Endothelial cell of umbilical vein (primary cell): ENCODE measurements around the gene NUDT14. TPM values are rescaled to one million over a fixed set of nuclear protein-coding genes. Genes with fewer than 3 reads are reported as not detected.

Experiments
- BruUV-seq: library from RNA; stranded (reverse); fragments of 400-500 nt; replicated peaks from 2 replicates; lab custom pipeline; 2021; lab: Mats Ljungman, UMichigan
- CTCF ChIA-PET: fragments of 300-600, 350-600 bp; sonication (Branson Sonifier 250); formaldehyde crosslinking; loops from one replicate; lab custom pipeline; 2021; ENCODE audit warnings: antibody characterized with exemption, inconsistent platforms; lab: Charles Lee
- POLR2A ChIA-PET: fragments of 300-600, 350-600 bp; sonication (Branson Sonifier 250); formaldehyde crosslinking; loops from one replicate; lab custom pipeline; 2021; ENCODE audit warnings: antibody characterized with exemption, inconsistent platforms; lab: Charles Lee
- DNase-seq: peaks from one replicate; pipeline ENCODE4 v3.0.0-alpha.2; 2011; ENCODE audit warnings: low read depth, low spot score
- FAIRE-seq: peaks from 2 replicates; lab custom pipeline; 2011; peaks lifted over from hg19 to GRCh38; lab: Jason Lieb, UNC
- H2AFZ ChIP-seq: 2 replicates; pipeline ENCODE4 v1.6.0; 2012; ENCODE audit warnings: low read depth, low read length, control low read depth, inconsistent platforms
- H3K27ac ChIP-seq: 2 replicates; pipeline ENCODE4 v1.5.1; 2011; ENCODE audit warnings: low read depth, mild to moderate bottlenecking, control low read depth, low read length, moderate library complexity; ENCODE audit not compliant: insufficient read depth
- H3K27me3 ChIP-seq, 2 experiments: 2 replicates each; pipeline versions ENCODE4 v1.6.0 to v1.6.1; 2011; ENCODE audit warnings: low read length in 2 of 2, mixed read lengths in 1 of 2; ENCODE audit not compliant: control insufficient read depth in 2 of 2, insufficient read depth in 2 of 2
- H3K36me3 ChIP-seq, 2 experiments: 2 replicates in 1 of 2; 3 replicates in 1 of 2; pipeline ENCODE4 v1.5.1; 2011; ENCODE audit warnings: low read length in 2 of 2, mild to moderate bottlenecking in 1 of 2, moderate library complexity in 1 of 2; ENCODE audit not compliant: control insufficient read depth in 2 of 2, insufficient read depth in 2 of 2; ENCODE audit errors: extremely low read depth in 1 of 2
- H3K4me1 ChIP-seq: 3 replicates; pipeline ENCODE4 v1.5.1; 2011; ENCODE audit warnings: mild to moderate bottlenecking, low read length; ENCODE audit not compliant: control insufficient read depth, insufficient read depth; ENCODE audit errors: extremely low read depth
- H3K4me2 ChIP-seq: 2 replicates; pipeline ENCODE4 v1.6.1; 2011; ENCODE audit warnings: low read length, control low read depth, mixed read lengths; ENCODE audit not compliant: insufficient read depth
- H3K4me3 ChIP-seq, 3 experiments: fragments of 200-600 bp in 1 of 3; sonication (generic), shearing (Covaris generic) in 1 of 3; replicated peaks in 1 of 3; 2 replicates each; pipeline ENCODE4 v1.5.1; 2011 to 2016; ENCODE audit warnings: control low read depth in 3 of 3, low read length in 3 of 3, mild to moderate bottlenecking in 2 of 3, inconsistent platforms in 1 of 3, low read depth in 1 of 3, moderate library complexity in 1 of 3; ENCODE audit not compliant: insufficient read depth in 1 of 3
- H3K79me2 ChIP-seq: 2 replicates; pipeline ENCODE4 v1.6.0; 2012; ENCODE audit warnings: low read length, inconsistent platforms; ENCODE audit not compliant: control insufficient read depth, insufficient read depth
- H3K9ac ChIP-seq: replicated peaks from 2 replicates; pipeline ENCODE3; 2011; ENCODE audit warnings: low read length, control low read depth; ENCODE audit not compliant: insufficient read depth; ENCODE audit errors: extremely low read depth
- H3K9me1 ChIP-seq: replicated peaks from 3 replicates; pipeline ENCODE4 v1.6.0; 2011; ENCODE audit warnings: mild to moderate bottlenecking, low read length; ENCODE audit not compliant: control insufficient read depth, insufficient read depth; ENCODE audit errors: extremely low read depth
- H3K9me3 ChIP-seq: replicated peaks from 2 replicates; pipeline ENCODE4 v1.5.1; 2012; ENCODE audit warnings: low read length, inconsistent platforms; ENCODE audit not compliant: control insufficient read depth, insufficient read depth
- H4K20me1 ChIP-seq: replicated peaks from 2 replicates; pipeline ENCODE3; 2011; ENCODE audit warnings: mild to moderate bottlenecking, low read length; ENCODE audit not compliant: control insufficient read depth, insufficient read depth; ENCODE audit errors: extremely low read depth
- EZH2 ChIP-seq: IDR thresholded peaks from 2 replicates; pipeline ENCODE4 v1.6.1; 2012; ENCODE audit warnings: borderline replicate concordance, low read depth, mild to moderate bottlenecking, moderate library complexity, low read length, inconsistent platforms; ENCODE audit not compliant: severe bottlenecking
- FOS ChIP-seq: IDR thresholded peaks from 2 replicates; pipeline ENCODE4 v1.6.1; 2011; ENCODE audit warnings: mild to moderate bottlenecking, low read length, moderate library complexity, borderline replicate concordance; ENCODE audit not compliant: insufficient read depth
- GATA2 ChIP-seq: IDR thresholded peaks from 2 replicates; pipeline ENCODE4 v1.7.0; 2011; ENCODE audit warnings: low read depth, mild to moderate bottlenecking, moderate library complexity, mixed read lengths, low read length; ENCODE audit not compliant: insufficient read length, insufficient read depth
- JUN ChIP-seq: IDR thresholded peaks from 2 replicates; pipeline ENCODE4 v1.6.1; 2011; ENCODE audit warnings: borderline replicate concordance, low read depth; ENCODE audit not compliant: insufficient read length, insufficient read depth
- MYC ChIP-seq: IDR thresholded peaks from one replicate; pipeline ENCODE4 v1.6.1; 2011; ENCODE audit warnings: mild to moderate bottlenecking, low read depth, low read length
- POLR2A ChIP-seq: IDR thresholded peaks from 2 replicates; pipeline ENCODE4 v1.6.1; 2012; ENCODE audit warnings: low read depth, mild to moderate bottlenecking, control low read depth, low read length
- POLR2AphosphoS5 ChIP-seq: IDR thresholded peaks from 2 replicates; pipeline ENCODE4 v1.6.1; 2012; ENCODE audit warnings: low read depth, mild to moderate bottlenecking, control low read depth, low read length, moderate library complexity; ENCODE audit not compliant: insufficient read depth
- dilution Hi-C: fragments of 300-500 bp; cut with MboI; formaldehyde crosslinking; loops from one replicate; pipeline ENCODE4 v1.15.0; 2019; ENCODE audit warnings: low sequenced_read_pairs; ENCODE audit not compliant: extremely low pct_ligation_motif_present
- intact Hi-C: fragments of 100-400 bp; cut with micrococcal nuclease; formaldehyde crosslinking; loops from one replicate; pipeline ENCODE4 v1.10.0; 2022
- polyA plus RNA-seq, 4 experiments: library from polyadenylated mRNA; depleted of rRNA in 3 of 4; stranded (reverse) in 3 of 4; unstranded in 1 of 4; fragments of >200 nt; gene quantifications; 2 replicates each; pipeline versions ENCODE4 v1.2.1 to v1.2.3, GENCODE V29; 2011 to 2012; ENCODE audit warnings: missing spikeins in 1 of 4
- total RNA-seq: library from RNA; stranded (reverse); gene quantifications from 2 replicates; pipeline ENCODE4 v1.2.3, GENCODE V29; 2021
- TF ChIP-seq, protein P1 (sequence below): IDR thresholded peaks from 2 replicates; pipeline ENCODE4 v1.6.1; 2011; ENCODE audit not compliant: insufficient read depth, insufficient read length
- TF ChIP-seq, protein P2 (sequence below), 2 donors: IDR thresholded peaks; 1 replicate in 1 of 2; 2 replicates in 1 of 2; pipeline ENCODE4 v1.5.1; 2011; ENCODE audit warnings: low read length in 2 of 2, mild to moderate bottlenecking in 2 of 2, moderate library complexity in 2 of 2, control low read depth in 1 of 2, inconsistent platforms in 1 of 2, low read depth in 1 of 2; ENCODE audit not compliant: insufficient read depth in 1 of 2; ENCODE audit errors: extremely low read depth in 1 of 2

NUDT14 gene
- total and polyA plus RNA-seq, 2 donors (not counting 3 experiments of a cell fraction or from before 2014, with no cell fraction given): 97.7 to 103 TPM

DNA sequence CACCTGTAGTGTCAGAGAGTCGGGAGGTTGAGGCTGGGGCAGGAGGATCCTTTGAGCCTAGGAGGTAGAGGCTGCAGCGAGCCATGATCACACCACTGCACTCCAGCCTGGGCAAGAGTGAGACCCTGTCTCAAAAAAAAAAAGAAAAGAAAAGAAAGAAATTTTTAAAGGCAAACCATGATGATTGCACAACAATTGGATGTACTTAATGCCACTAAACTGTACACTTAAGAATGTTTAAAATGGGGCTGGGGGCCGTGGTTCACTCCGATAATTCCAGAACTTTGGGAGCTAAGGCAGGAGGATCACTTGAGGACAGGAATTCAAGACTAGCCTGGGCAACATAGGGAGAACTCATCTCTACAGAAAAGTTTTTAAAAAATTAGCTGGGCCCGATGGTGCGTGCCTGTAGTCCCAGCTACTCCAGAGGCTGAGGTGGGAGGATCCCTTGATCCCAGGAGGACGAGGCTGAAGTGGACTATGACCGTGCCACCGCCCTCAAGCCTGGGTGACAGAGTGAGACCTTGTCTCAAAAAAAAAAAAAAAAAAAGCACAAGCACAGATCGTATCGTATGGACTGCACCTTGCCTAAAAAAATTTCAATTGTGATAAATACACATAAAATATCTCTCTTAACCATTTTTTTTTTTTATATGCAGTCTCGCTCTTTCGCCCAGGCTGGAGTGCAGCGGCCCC lies 45.3 kb downstream of the NUDT14 start:
- no peaks in the 10 kb centered on the region for H3K4me1 ChIP-seq
- peaks cover 4 to 5% of the 10 kb centered on the region in 2 experiments for H3K36me3 ChIP-seq
- POLR2A ChIA-PET: no interaction called here
- H3K4me3 ChIP-seq: no peak overlapping the region
- intact Hi-C loops (no loop called here), dilution Hi-C loops (no loop called here)
- H3K9me1 ChIP-seq: no peaks in the 10 kb centered on the region
- H4K20me1 ChIP-seq: no peaks in the 10 kb centered on the region
- peaks cover 6 to 20% of the 10 kb centered on the region in 2 experiments for H3K27me3 ChIP-seq
- no TSS peak for BruUV-seq
- no peak overlapping the region for H3K27ac ChIP-seq
- TF ChIP-seq MYC (no peak), FOS (no peak), POLR2A (no peak), POLR2AphosphoS5 (no peak), GATA2 (no peak), EZH2 (no peak), JUN (no peak)
- TF ChIP-seq, protein P1, sequence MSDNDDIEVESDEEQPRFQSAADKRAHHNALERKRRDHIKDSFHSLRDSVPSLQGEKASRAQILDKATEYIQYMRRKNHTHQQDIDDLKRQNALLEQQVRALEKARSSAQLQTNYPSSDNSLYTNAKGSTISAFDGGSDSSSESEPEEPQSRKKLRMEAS: no peak
- TF ChIP-seq, protein P2, sequence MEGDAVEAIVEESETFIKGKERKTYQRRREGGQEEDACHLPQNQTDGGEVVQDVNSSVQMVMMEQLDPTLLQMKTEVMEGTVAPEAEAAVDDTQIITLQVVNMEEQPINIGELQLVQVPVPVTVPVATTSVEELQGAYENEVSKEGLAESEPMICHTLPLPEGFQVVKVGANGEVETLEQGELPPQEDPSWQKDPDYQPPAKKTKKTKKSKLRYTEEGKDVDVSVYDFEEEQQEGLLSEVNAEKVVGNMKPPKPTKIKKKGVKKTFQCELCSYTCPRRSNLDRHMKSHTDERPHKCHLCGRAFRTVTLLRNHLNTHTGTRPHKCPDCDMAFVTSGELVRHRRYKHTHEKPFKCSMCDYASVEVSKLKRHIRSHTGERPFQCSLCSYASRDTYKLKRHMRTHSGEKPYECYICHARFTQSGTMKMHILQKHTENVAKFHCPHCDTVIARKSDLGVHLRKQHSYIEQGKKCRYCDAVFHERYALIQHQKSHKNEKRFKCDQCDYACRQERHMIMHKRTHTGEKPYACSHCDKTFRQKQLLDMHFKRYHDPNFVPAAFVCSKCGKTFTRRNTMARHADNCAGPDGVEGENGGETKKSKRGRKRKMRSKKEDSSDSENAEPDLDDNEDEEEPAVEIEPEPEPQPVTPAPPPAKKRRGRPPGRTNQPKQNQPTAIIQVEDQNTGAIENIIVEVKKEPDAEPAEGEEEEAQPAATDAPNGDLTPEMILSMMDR (IDR thresholded peaks at IDR 0.05; ENCODE audit: extremely low read depth in 1 of 2, insufficient read depth in 1 of 2, low read depth in 1 of 2, low read length in 2 of 2): no peak
- FAIRE-seq (no peak), DNase-seq (no peak)
- H3K9me3 ChIP-seq: no peaks in the 10 kb centered on the region
- no peak overlapping the region for H3K4me2 ChIP-seq
- no peaks in the 10 kb centered on the region for H3K79me2 ChIP-seq
- no peak overlapping the region for H2AFZ ChIP-seq
- no peak overlapping the region for H3K9ac ChIP-seq
- CTCF ChIA-PET: interaction anchor here (1.1 to 2.5 kb wide), 2 partner anchors 22 to 45 kb away, joined by 3 to 7 read pairs; no protein-coding TSS in a partner anchor
